ENCODE data around the gene GLIS1. TPM values are rescaled to one million over a fixed set of nuclear protein-coding genes. Genes with fewer than 3 reads are reported as not detected.

Gene GLIS1
- total and polyA plus RNA-seq, 2 of the 8 experiments (the other 6 are each of a cell fraction or from before 2014, with no cell fraction given): 0.15 to 0.22 TPM

DNA sequence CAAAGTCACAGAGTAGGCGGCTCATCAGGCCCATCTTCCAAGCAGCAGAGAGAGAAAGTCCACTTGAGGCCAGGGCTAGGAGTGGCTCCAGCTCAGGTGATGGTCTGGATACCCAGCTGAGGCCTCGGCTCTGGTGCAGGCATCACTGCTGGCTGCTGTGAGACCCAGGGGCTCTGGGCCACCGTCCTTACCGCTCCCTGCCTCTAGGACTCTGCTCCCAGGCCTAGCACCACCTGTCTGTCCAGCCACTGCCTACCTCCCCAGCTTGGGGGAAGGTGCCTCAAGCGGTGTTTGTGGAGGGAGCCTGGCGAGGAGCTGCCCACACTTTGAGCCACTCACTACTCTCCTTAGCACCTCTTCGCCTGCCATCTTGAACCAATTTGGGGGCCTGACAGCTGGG, 221.9 kb downstream of the GLIS1 start (continued):
- TF ChIP-seq KDM1A (IDR thresholded peaks at IDR 0.05; ENCODE audit: borderline replicate concordance, low read length): no peak

All from H1 (cell line).